ENCODE measurements around the gene SGMS1. TPM values are rescaled to one million over a fixed set of nuclear protein-coding genes. Genes with fewer than 3 reads are reported as not detected.

Gene SGMS1
- polyA plus RNA-seq, 2 of the 4 experiments (the other 2 are of a cell fraction): 22.7 to 28.2 TPM

DNA sequence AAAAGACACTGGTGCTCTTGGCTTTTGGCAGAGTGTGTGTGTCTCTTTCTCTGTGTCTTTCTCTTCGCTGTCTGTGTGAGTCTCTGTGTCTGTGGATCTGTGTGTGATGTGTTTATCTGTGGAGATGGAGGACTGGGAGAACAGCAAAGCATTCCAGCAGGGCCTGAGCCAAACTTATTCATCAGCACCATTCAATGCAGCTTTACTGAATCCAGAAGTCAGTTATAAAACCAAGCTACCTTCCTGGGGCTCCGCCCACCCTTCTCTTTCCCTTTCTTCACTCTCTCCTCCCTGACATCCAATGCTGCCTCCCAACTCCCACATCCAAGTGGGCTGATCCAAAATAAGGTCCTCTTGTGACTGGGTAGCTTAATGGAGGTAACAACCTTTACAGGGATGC is 3.9 kb downstream of the SGMS1 start (continued):
- TF ChIP-seq CTCF (IDR thresholded peaks at IDR 0.05) (no peak), EHF (CRISPR knock-in tag; IDR thresholded peaks at IDR 0.05) (no peak)
- TF ChIP-seq, protein P1, sequence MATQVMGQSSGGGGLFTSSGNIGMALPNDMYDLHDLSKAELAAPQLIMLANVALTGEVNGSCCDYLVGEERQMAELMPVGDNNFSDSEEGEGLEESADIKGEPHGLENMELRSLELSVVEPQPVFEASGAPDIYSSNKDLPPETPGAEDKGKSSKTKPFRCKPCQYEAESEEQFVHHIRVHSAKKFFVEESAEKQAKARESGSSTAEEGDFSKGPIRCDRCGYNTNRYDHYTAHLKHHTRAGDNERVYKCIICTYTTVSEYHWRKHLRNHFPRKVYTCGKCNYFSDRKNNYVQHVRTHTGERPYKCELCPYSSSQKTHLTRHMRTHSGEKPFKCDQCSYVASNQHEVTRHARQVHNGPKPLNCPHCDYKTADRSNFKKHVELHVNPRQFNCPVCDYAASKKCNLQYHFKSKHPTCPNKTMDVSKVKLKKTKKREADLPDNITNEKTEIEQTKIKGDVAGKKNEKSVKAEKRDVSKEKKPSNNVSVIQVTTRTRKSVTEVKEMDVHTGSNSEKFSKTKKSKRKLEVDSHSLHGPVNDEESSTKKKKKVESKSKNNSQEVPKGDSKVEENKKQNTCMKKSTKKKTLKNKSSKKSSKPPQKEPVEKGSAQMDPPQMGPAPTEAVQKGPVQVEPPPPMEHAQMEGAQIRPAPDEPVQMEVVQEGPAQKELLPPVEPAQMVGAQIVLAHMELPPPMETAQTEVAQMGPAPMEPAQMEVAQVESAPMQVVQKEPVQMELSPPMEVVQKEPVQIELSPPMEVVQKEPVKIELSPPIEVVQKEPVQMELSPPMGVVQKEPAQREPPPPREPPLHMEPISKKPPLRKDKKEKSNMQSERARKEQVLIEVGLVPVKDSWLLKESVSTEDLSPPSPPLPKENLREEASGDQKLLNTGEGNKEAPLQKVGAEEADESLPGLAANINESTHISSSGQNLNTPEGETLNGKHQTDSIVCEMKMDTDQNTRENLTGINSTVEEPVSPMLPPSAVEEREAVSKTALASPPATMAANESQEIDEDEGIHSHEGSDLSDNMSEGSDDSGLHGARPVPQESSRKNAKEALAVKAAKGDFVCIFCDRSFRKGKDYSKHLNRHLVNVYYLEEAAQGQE (IDR thresholded peaks at IDR 0.05): no peak

DNA sequence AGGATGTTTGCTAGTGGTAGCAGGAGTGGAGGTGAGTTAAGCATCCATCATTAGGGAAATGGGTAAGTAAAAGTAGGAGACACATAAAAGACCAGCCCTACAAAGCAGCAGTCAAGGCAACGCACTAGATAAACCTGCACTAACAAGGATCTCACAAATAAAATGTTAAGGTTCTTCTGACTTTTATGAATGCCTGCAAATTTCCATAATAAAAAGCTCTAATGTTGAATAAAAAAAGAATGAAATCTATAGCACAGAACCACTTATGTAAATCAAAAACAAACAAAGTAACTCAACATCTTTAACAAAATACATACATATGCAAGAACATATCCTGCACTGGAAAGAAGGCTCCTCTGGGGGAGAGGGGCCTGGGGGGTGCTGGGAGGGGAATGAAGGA is 4.6 kb downstream of the SGMS1 start:
- H3K4me2 ChIP-seq: no peak overlapping the region
- peaks cover 13% of the 10 kb centered on the region for H3K4me1 ChIP-seq
- ATAC-seq: no peak
- TF ChIP-seq KDM1A (IDR thresholded peaks at IDR 0.05; ENCODE audit: low read depth) (no peak), HOXA7 (CRISPR knock-in tag; IDR thresholded peaks at IDR 0.05) (no peak), EHF (CRISPR knock-in tag; IDR thresholded peaks at IDR 0.05) (no peak), FOSB (CRISPR knock-in tag; IDR thresholded peaks at IDR 0.05) (no peak), RNF2 (IDR thresholded peaks at IDR 0.05; ENCODE audit: borderline replicate concordance, low read depth) (no peak), CBX8 (IDR thresholded peaks at IDR 0.05) (no peak), ZC3H11A (IDR thresholded peaks at IDR 0.05) (no peak), ELK1 (IDR thresholded peaks at IDR 0.05; ENCODE audit: low read depth, low read length) (no peak), SMC3 (IDR thresholded peaks at IDR 0.05) (no peak), POLR2AphosphoS2 (conservative IDR thresholded peaks at IDR 0.05; ENCODE audit: low read length) (no peak), HOXB5 (CRISPR knock-in tag; IDR thresholded peaks at IDR 0.05) (no peak), SREBF2 (IDR thresholded peaks at IDR 0.05) (no peak)
- no peak overlapping the region for H3K4me3 ChIP-seq
- no peaks in the 10 kb centered on the region for H3K9me3 ChIP-seq
- ChIA-PET POLR2A (no interaction called here), CTCF (interaction anchor here (4.3 kb wide), 1 partner anchor 14 kb away, joined by 12 read pairs; no protein-coding TSS in a partner anchor)
- no peak for FAIRE-seq
- DNase-seq (ENCODE audit: low read depth in 1 of 2, low spot score in 1 of 2): no peak
- no peak overlapping the region for H3K27ac ChIP-seq
- 97% methylated on average over 1 of the region's 1 CpG for WGBS (ENCODE audit: missing lambda C conversion rate)

DNA sequence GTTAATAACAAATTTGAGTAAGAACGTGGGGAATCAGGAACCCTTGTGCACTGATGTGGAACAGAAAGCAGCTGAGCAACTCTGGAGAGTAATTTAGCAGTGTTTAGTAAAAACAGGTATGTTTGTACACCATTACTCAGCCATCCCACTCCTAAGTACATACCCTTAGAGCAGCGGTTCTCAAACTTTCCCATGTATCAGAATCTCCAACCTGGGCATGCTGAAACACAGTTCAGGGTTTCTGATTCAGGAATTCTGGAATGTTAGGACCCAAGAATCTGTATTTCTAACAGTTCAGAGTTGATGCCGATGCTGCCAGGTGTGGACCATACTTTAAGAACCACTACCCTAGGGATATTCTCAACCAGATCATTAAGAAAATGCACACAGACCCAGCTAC is 5.1 kb downstream of the SGMS1 start:
- ChIA-PET POLR2A (no interaction called here), CTCF (no interaction called here)
- H3K9me3 ChIP-seq: no peaks in the 10 kb centered on the region
- ATAC-seq (no peak), DNase-seq (ENCODE audit: low read depth in 1 of 2, low spot score in 1 of 2) (no peak), FAIRE-seq (no peak)
- no peak overlapping the region for H3K4me2 ChIP-seq
- H3K27ac ChIP-seq: no peak overlapping the region
- peaks cover 13% of the 10 kb centered on the region for H3K4me1 ChIP-seq
- H3K4me3 ChIP-seq: no peak overlapping the region
- TF ChIP-seq ZC3H11A (IDR thresholded peaks at IDR 0.05) (no peak), HEYL (CRISPR knock-in tag; IDR thresholded peaks at IDR 0.05) (no peak), FOXS1 (CRISPR knock-in tag; IDR thresholded peaks at IDR 0.05) (no peak), HOXB5 (CRISPR knock-in tag; IDR thresholded peaks at IDR 0.05) (no peak), PHF8 (IDR thresholded peaks at IDR 0.05; ENCODE audit: borderline replicate concordance, low read depth) (no peak), RARB (CRISPR knock-in tag; IDR thresholded peaks at IDR 0.05) (no peak), CHD2 (IDR thresholded peaks at IDR 0.05; ENCODE audit: low read length, partially characterized antibody) (no peak), CHD4 (IDR thresholded peaks at IDR 0.05; ENCODE audit: borderline replicate concordance) (no peak), TP53 (CRISPR knock-in tag; IDR thresholded peaks at IDR 0.05) (no peak), NPAS2 (CRISPR knock-in tag; IDR thresholded peaks at IDR 0.05; ENCODE audit: borderline replicate concordance) (no peak), POLR2AphosphoS2 (conservative IDR thresholded peaks at IDR 0.05; ENCODE audit: low read length) (no peak), HOXA7 (CRISPR knock-in tag; IDR thresholded peaks at IDR 0.05) (no peak), HOXB13 (CRISPR knock-in tag; IDR thresholded peaks at IDR 0.05; ENCODE audit: low read depth) (no peak)
- TF ChIP-seq, protein P2, sequence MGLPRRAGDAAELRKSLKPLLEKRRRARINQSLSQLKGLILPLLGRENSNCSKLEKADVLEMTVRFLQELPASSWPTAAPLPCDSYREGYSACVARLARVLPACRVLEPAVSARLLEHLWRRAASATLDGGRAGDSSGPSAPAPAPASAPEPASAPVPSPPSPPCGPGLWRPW (IDR thresholded peaks at IDR 0.05): no peak
- TF ChIP-seq, protein P3, sequence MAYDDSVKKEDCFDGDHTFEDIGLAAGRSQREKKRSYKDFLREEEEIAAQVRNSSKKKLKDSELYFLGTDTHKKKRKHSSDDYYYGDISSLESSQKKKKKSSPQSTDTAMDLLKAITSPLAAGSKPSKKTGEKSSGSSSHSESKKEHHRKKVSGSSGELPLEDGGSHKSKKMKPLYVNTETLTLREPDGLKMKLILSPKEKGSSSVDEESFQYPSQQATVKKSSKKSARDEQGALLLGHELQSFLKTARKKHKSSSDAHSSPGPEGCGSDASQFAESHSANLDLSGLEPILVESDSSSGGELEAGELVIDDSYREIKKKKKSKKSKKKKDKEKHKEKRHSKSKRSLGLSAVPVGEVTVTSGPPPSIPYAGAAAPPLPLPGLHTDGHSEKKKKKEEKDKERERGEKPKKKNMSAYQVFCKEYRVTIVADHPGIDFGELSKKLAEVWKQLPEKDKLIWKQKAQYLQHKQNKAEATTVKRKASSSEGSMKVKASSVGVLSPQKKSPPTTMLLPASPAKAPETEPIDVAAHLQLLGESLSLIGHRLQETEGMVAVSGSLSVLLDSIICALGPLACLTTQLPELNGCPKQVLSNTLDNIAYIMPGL (CRISPR knock-in tag; IDR thresholded peaks at IDR 0.05; ENCODE audit: borderline replicate concordance): no peak
- WGBS (ENCODE audit: missing lambda C conversion rate): 75% methylated on average over 3 of the region's 3 CpGs

Data from A549 (cell line).